ENCODE results near the gene CCDC126. TPM values are rescaled to one million over a fixed set of nuclear protein-coding genes. Genes with fewer than 3 reads are reported as not detected.

The CCDC126 gene
- total RNA-seq, 1 donor: 12.3 TPM

GRCh38 chr7:23693224-23693623 is 96.0 kb downstream of the CCDC126 start:
- H3K4me2 ChIP-seq (ENCODE audit: insufficient read depth, low read length): no peak overlapping the region
- DNase-seq (ENCODE audit: insufficient read length, low spot score, missing footprints): no peak
- H3K4me1 ChIP-seq (ENCODE audit: insufficient read depth, low read length): no peaks in the 10 kb centered on the region
- no peak overlapping the region for H3K4me3 ChIP-seq (ENCODE audit: insufficient read depth, low read length)
- H3K27ac ChIP-seq (ENCODE audit: low read depth, low read length): no peak overlapping the region
- H3K27me3 ChIP-seq (ENCODE audit: insufficient read depth, low read length): no peaks in the 10 kb centered on the region
- H4K20me1 ChIP-seq (ENCODE audit: insufficient read depth, low read length): no peaks in the 10 kb centered on the region
- H3K36me3 ChIP-seq (ENCODE audit: insufficient read depth, low read length): no peaks in the 10 kb centered on the region
- H2AFZ ChIP-seq (ENCODE audit: low read length): no peak overlapping the region
- H3K79me2 ChIP-seq (ENCODE audit: insufficient read depth, low read length): no peaks in the 10 kb centered on the region
- no peak for TF ChIP-seq CTCF (IDR thresholded peaks at IDR 0.05; ENCODE audit: extremely low read depth, low read depth, low read length)
- H3K9me3 ChIP-seq (ENCODE audit: low read depth, low read length): no peaks in the 10 kb centered on the region

Small RNA genes lying within 50 kb of the gene (small RNA-seq; reads per million reads assigned to genes)
- gene AC006026.2: not detected

Other genes starting within 250 kb of the CCDC126 start
- gene IGF2BP3, start 126.9 kb upstream of the CCDC126 start, total RNA-seq: 2.5 and 2.7 TPM in 2 replicates
- 23.6 and 25.7 TPM in 2 replicates for gene TRA2A, start 65.4 kb upstream of the CCDC126 start, total RNA-seq
- 0.72 and 1.8 TPM in 2 replicates for gene FAM221A, start 82.8 kb downstream of the CCDC126 start, total RNA-seq
- gene STK31, start 112.8 kb downstream of the CCDC126 start, total RNA-seq: under 0.01 TPM in 1 of 2 replicates, not detected in the other